Measurements from ENCODE around the gene MRGPRF. TPM values are rescaled to one million over a fixed set of nuclear protein-coding genes. Genes with fewer than 3 reads are reported as not detected.

The MRGPRF gene
- total and polyA plus RNA-seq, 2 of the 8 experiments (the other 6 are each of a cell fraction or from before 2014, with no cell fraction given) = 7.5 to 11.0 TPM

GRCh38 chr11:69053546-69054396 is 40.7 kb upstream of the MRGPRF start (continued):
- TF ChIP-seq ZNF274 (IDR thresholded peaks at IDR 0.05; ENCODE audit: borderline replicate concordance, extremely low read depth, low read length) = no peak
- no peak for TF ChIP-seq SRF (IDR thresholded peaks at IDR 0.05; ENCODE audit: low read depth, low read length)
- no peak for TF ChIP-seq BRCA1 (IDR thresholded peaks at IDR 0.05; ENCODE audit: low read depth, low read length)
- TF ChIP-seq TBP (IDR thresholded peaks at IDR 0.05; ENCODE audit: low read depth, low read length) = no peak
- no peak for TF ChIP-seq ATF3 (IDR thresholded peaks at IDR 0.05; ENCODE audit: insufficient read depth, low read depth, low read length)

Measured in H1 (cell line).